ENCODE measurements around the gene PRICKLE2. TPM values are rescaled to one million over a fixed set of nuclear protein-coding genes. Genes with fewer than 3 reads are reported as not detected.

The PRICKLE2 gene
- total RNA-seq, 2 experiments from 2014 or later = 0.05 TPM; not detected in 1

GRCh38 chr3:64167868-64168267 is 57.4 kb downstream of the PRICKLE2 start:
- Mint-ChIP-seq H3K27ac (no peak overlapping the region), H3K36me3 (ENCODE audit: low read depth) (no peaks in the 10 kb centered on the region)

GRCh38 chr3:64167351-64167750 is 57.9 kb downstream of the PRICKLE2 start:
- H3K9me3 Mint-ChIP-seq = no peaks in the 10 kb centered on the region
- H3K4me1 Mint-ChIP-seq (ENCODE audit: low read depth) = no peaks in the 10 kb centered on the region
- CTCF ChIA-PET = interaction anchor here (1.3 kb wide), 1 partner anchor 9 kb away, joined by 3 read pairs; no protein-coding TSS in a partner anchor
- intact Hi-C loops (cut with micrococcal nuclease) = loop anchor here (5.0 kb wide), 1 partner anchor 135 kb away; no protein-coding TSS in a partner anchor
- no peak overlapping the region for H3K27ac Mint-ChIP-seq
- H3K27me3 Mint-ChIP-seq (ENCODE audit: low read depth) = peaks cover 1% of the 10 kb centered on the region
- no peak overlapping the region for H3K4me3 Mint-ChIP-seq
- no peaks in the 10 kb centered on the region for H3K36me3 Mint-ChIP-seq (ENCODE audit: low read depth)
- DNase-seq = no peak

More at GRCh38 chr3:64167868-64168267, 57.4 kb downstream of the PRICKLE2 start:
- no peak for DNase-seq
- H3K27me3 Mint-ChIP-seq (ENCODE audit: low read depth) = no peaks in the 10 kb centered on the region
- no peak overlapping the region for H3K4me3 Mint-ChIP-seq
- H3K4me1 Mint-ChIP-seq (ENCODE audit: low read depth) = no peaks in the 10 kb centered on the region
- no peaks in the 10 kb centered on the region for H3K9me3 Mint-ChIP-seq
- intact Hi-C loops (cut with micrococcal nuclease) = loop anchor here (5.0 kb wide), 1 partner anchor 136 kb away; no protein-coding TSS in a partner anchor
- CTCF ChIA-PET = interaction anchor here (0.6 to 1.3 kb wide), 2 partner anchors 10 to 1940 kb away, joined by 3 read pairs; no protein-coding TSS in a partner anchor

- H3K4me1 Mint-ChIP-seq (ENCODE audit: low read depth) = no peaks in the 10 kb centered on the region
- CTCF ChIA-PET = interaction anchor here (1.3 kb wide), 1 partner anchor 9 kb away, joined by 3 read pairs; no protein-coding TSS in a partner anchor
- H3K4me3 Mint-ChIP-seq = no peak overlapping the region
- peaks cover 2% of the 10 kb centered on the region for H3K27me3 Mint-ChIP-seq (ENCODE audit: low read depth)
- no peak for DNase-seq
- intact Hi-C loops (cut with micrococcal nuclease) = loop anchor here (5.0 kb wide), 1 partner anchor 134 kb away; no protein-coding TSS in a partner anchor
- H3K36me3 Mint-ChIP-seq (ENCODE audit: low read depth) = no peaks in the 10 kb centered on the region
- no peak overlapping the region for H3K27ac Mint-ChIP-seq
- no peaks in the 10 kb centered on the region for H3K9me3 Mint-ChIP-seq
These were observed 58.6 kb downstream of the PRICKLE2 start for GRCh38 chr3:64166584-64167162.

GRCh38 chr3:64164349-64164748 is 60.9 kb downstream of the PRICKLE2 start:
- Mint-ChIP-seq H3K27ac (no peak overlapping the region), H3K9me3 (no peaks in the 10 kb centered on the region), H3K36me3 (ENCODE audit: low read depth) (no peaks in the 10 kb centered on the region), H3K4me3 (no peak overlapping the region), H3K27me3 (ENCODE audit: low read depth) (peaks cover 9% of the 10 kb centered on the region), H3K4me1 (ENCODE audit: low read depth) (no peaks in the 10 kb centered on the region)
- DNase-seq = no peak
- intact Hi-C loops (cut with micrococcal nuclease) = no loop called here
- CTCF ChIA-PET = no interaction called here

GRCh38 chr3:64163755-64164148 is 61.5 kb downstream of the PRICKLE2 start:
- no peaks in the 10 kb centered on the region for H3K4me1 Mint-ChIP-seq (ENCODE audit: low read depth)
- intact Hi-C loops (cut with micrococcal nuclease) = no loop called here
- DNase-seq = no peak
- H3K27me3 Mint-ChIP-seq (ENCODE audit: low read depth) = peaks cover 10% of the 10 kb centered on the region
- H3K36me3 Mint-ChIP-seq (ENCODE audit: low read depth) = no peaks in the 10 kb centered on the region
- H3K27ac Mint-ChIP-seq = no peak overlapping the region
- H3K9me3 Mint-ChIP-seq = no peaks in the 10 kb centered on the region
- CTCF ChIA-PET = no interaction called here
- no peak overlapping the region for H3K4me3 Mint-ChIP-seq

GRCh38 chr3:64163019-64163754 is 62.1 kb downstream of the PRICKLE2 start:
- intact Hi-C loops (cut with micrococcal nuclease) = no loop called here
- Mint-ChIP-seq H3K4me1 (ENCODE audit: low read depth) (no peaks in the 10 kb centered on the region), H3K27me3 (ENCODE audit: low read depth) (peaks cover 10% of the 10 kb centered on the region), H3K4me3 (no peak overlapping the region), H3K36me3 (ENCODE audit: low read depth) (no peaks in the 10 kb centered on the region), H3K9me3 (no peaks in the 10 kb centered on the region), H3K27ac (no peak overlapping the region)
- DNase-seq = no peak
- CTCF ChIA-PET = no interaction called here

GRCh38 chr3:64161481-64161952 is 63.7 kb downstream of the PRICKLE2 start:
- no peaks in the 10 kb centered on the region for H3K4me1 Mint-ChIP-seq (ENCODE audit: low read depth)
- H3K27ac Mint-ChIP-seq = no peak overlapping the region
- no peaks in the 10 kb centered on the region for H3K9me3 Mint-ChIP-seq
- DNase-seq = no peak
- CTCF ChIA-PET = no interaction called here
- H3K4me3 Mint-ChIP-seq = no peak overlapping the region
- H3K36me3 Mint-ChIP-seq (ENCODE audit: low read depth) = no peaks in the 10 kb centered on the region
- peaks cover 10% of the 10 kb centered on the region for H3K27me3 Mint-ChIP-seq (ENCODE audit: low read depth)
- intact Hi-C loops (cut with micrococcal nuclease) = no loop called here

GRCh38 chr3:64160000-64160695 is 65.1 kb downstream of the PRICKLE2 start:
- CTCF ChIA-PET = no interaction called here
- peaks cover 10% of the 10 kb centered on the region for H3K27me3 Mint-ChIP-seq (ENCODE audit: low read depth)

GRCh38 chr3:64158334-64158733 is 66.9 kb downstream of the PRICKLE2 start:
- CTCF ChIA-PET = interaction anchor here (0.8 kb wide), 1 partner anchor 9 kb away, joined by 3 read pairs; no protein-coding TSS in a partner anchor
- Mint-ChIP-seq H3K27me3 (ENCODE audit: low read depth) (peaks cover 13% of the 10 kb centered on the region), H3K36me3 (ENCODE audit: low read depth) (no peaks in the 10 kb centered on the region), H3K9me3 (no peaks in the 10 kb centered on the region), H3K4me1 (ENCODE audit: low read depth) (no peaks in the 10 kb centered on the region), H3K4me3 (no peak overlapping the region), H3K27ac (no peak overlapping the region)
- intact Hi-C loops (cut with micrococcal nuclease) = no loop called here
- no peak for DNase-seq

More at GRCh38 chr3:64160000-64160695, 65.1 kb downstream of the PRICKLE2 start:
- DNase-seq = no peak
- intact Hi-C loops (cut with micrococcal nuclease) = no loop called here
- Mint-ChIP-seq H3K4me3 (no peak overlapping the region), H3K4me1 (ENCODE audit: low read depth) (no peaks in the 10 kb centered on the region), H3K27ac (no peak overlapping the region), H3K9me3 (no peaks in the 10 kb centered on the region), H3K36me3 (ENCODE audit: low read depth) (no peaks in the 10 kb centered on the region)

GRCh38 chr3:64157150-64158035 is 67.9 kb downstream of the PRICKLE2 start:
- CTCF ChIA-PET = interaction anchor here (0.8 kb wide), 1 partner anchor 10 kb away, joined by 3 read pairs; no protein-coding TSS in a partner anchor
- Mint-ChIP-seq H3K27me3 (ENCODE audit: low read depth) (peaks cover 14% of the 10 kb centered on the region), H3K4me1 (ENCODE audit: low read depth) (no peaks in the 10 kb centered on the region), H3K4me3 (no peak overlapping the region), H3K36me3 (ENCODE audit: low read depth) (no peaks in the 10 kb centered on the region), H3K27ac (no peak overlapping the region), H3K9me3 (no peaks in the 10 kb centered on the region)
- no peak for DNase-seq
- intact Hi-C loops (cut with micrococcal nuclease) = no loop called here

GRCh38 chr3:64155328-64155727 is 69.9 kb downstream of the PRICKLE2 start:
- H3K4me3 Mint-ChIP-seq = no peak overlapping the region
- CTCF ChIA-PET = no interaction called here
- intact Hi-C loops (cut with micrococcal nuclease) = no loop called here
- H3K9me3 Mint-ChIP-seq = no peaks in the 10 kb centered on the region
- H3K36me3 Mint-ChIP-seq (ENCODE audit: low read depth) = no peaks in the 10 kb centered on the region
- DNase-seq = no peak
- H3K27me3 Mint-ChIP-seq (ENCODE audit: low read depth) = peaks cover 17% of the 10 kb centered on the region
- H3K27ac Mint-ChIP-seq = no peak overlapping the region
- H3K4me1 Mint-ChIP-seq (ENCODE audit: low read depth) = no peaks in the 10 kb centered on the region
